Ishikawa (cell line): ENCODE data around the gene PNPLA6.
A peak's percentile ranks its signal among the peaks of the same experiment; 100 is the strongest.

Experiments used
- CEBPB ChIP-seq: IDR thresholded peaks from 2 replicates; pipeline ENCODE4 v1.6.1; 2012
- CREB1 ChIP-seq: IDR thresholded peaks from 2 replicates; pipeline ENCODE4 v1.6.1; 2012; ENCODE audit warnings: low read depth
- EGR1 ChIP-seq: IDR thresholded peaks from 2 replicates; pipeline ENCODE4 v1.6.1; 2012
- EP300 ChIP-seq: IDR thresholded peaks from 2 replicates; pipeline ENCODE4 v1.6.1; 2012; ENCODE audit warnings: borderline replicate concordance
- FOXM1 ChIP-seq: IDR thresholded peaks from 2 replicates; pipeline ENCODE4 v1.6.1; 2012; ENCODE audit warnings: low read depth, borderline replicate concordance
- NFIC ChIP-seq: IDR thresholded peaks from 2 replicates; pipeline ENCODE4 v1.6.1; 2012
- RAD21 ChIP-seq: IDR thresholded peaks from 2 replicates; pipeline ENCODE4 v1.6.1; 2012; ENCODE audit warnings: low read depth
- REST ChIP-seq: IDR thresholded peaks from 2 replicates; pipeline ENCODE4 v1.6.1; 2012; ENCODE audit warnings: low read depth, mild to moderate bottlenecking
- TAF1 ChIP-seq: IDR thresholded peaks from 2 replicates; pipeline ENCODE4 v1.6.1; 2012; ENCODE audit warnings: low read depth, mild to moderate bottlenecking
- TCF12 ChIP-seq: IDR thresholded peaks from 2 replicates; pipeline ENCODE4 v1.6.1; 2012; ENCODE audit warnings: low read depth
- TEAD4 ChIP-seq: IDR thresholded peaks from 2 replicates; pipeline ENCODE4 v1.6.1; 2012
- USF1 ChIP-seq: IDR thresholded peaks from 2 replicates; pipeline ENCODE4 v1.6.1; 2012
- YY1 ChIP-seq: IDR thresholded peaks from 2 replicates; pipeline ENCODE4 v1.6.1; 2012; ENCODE audit warnings: low read depth
- ZBTB7A ChIP-seq: IDR thresholded peaks from 2 replicates; pipeline ENCODE4 v1.6.1; 2012; ENCODE audit warnings: low read depth
- TF ChIP-seq, protein P1 (sequence below): IDR thresholded peaks from 2 replicates; pipeline ENCODE4 v1.6.1; 2012

The PNPLA6 gene

GRCh38 chr19:7520131-7521051, 15.1 kb upstream of the PNPLA6 start:
- TF ChIP-seq ZBTB7A (no peak), RAD21 (no peak), CREB1 (no peak), TAF1 (no peak), YY1 (no peak), FOXM1 (no peak), NFIC (no peak), EP300 (no peak), TEAD4 (no peak)

- TF ChIP-seq TEAD4, result no peak
- TF ChIP-seq YY1, result no peak
- no peak for TF ChIP-seq TCF12
- TF ChIP-seq, protein P1, sequence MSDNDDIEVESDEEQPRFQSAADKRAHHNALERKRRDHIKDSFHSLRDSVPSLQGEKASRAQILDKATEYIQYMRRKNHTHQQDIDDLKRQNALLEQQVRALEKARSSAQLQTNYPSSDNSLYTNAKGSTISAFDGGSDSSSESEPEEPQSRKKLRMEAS, result no peak
- no peak for TF ChIP-seq REST
- no peak for TF ChIP-seq USF1
- TF ChIP-seq RAD21, result no peak
- TF ChIP-seq CEBPB, result no peak
- TF ChIP-seq CREB1, result no peak
- TF ChIP-seq ZBTB7A, result no peak
- no peak for TF ChIP-seq EGR1
- no peak for TF ChIP-seq EP300
- no peak for TF ChIP-seq FOXM1
- TF ChIP-seq NFIC, result no peak
- no peak for TF ChIP-seq TAF1
Observed at GRCh38 chr19:7521551-7522071, 13.9 kb upstream of the PNPLA6 start.

DNA sequence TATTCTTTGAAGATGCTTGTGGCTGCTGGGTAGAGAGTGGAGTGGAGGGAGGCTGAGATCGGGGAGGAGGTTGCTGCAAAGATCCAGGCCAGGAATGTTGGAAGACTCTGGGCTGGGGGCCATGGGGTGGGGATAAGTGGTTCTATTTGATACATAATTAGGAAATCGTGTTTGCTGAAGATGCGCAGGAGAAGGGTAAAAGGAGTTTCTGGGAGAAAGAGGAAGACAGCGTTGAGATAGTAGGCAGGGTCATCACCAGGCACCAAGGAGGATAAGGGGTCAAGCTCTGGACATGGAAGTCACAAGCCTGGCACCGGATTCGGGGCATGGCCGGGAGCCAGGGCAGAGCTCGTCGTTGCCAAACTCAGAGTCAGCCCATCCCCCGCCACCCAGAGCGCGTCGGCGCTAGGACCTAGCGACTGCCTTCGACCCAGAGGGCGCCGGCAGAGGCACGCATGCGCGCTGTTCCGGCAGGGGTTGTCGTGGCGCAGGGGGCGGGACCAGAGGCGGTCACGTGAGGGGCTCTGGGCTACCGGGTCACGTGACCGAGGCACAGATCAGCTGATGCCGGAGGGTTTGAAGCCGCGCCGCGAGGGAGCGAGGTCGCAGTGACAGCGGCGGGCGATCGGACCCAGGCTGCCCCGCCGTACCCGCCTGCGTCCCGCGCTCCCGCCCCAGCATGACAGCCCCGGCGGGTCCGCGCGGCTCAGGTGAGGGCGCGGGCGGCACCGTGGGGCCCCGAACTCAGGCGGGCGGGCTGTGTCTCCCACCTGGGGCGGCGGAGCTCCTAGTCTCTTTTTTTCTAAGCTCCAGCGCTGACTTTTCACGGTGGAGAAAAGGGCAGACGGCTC, 13.2 kb upstream of the PNPLA6 start, which contains the start of gene MCOLN1:
MCOLN1 (plus strand) TSS at position 553 of the 851 bp plus-strand sequence; CDS start at position 680, 127 bp downstream.
- TF ChIP-seq ZBTB7A, result no peak
- TF ChIP-seq FOXM1, result no peak
- TF ChIP-seq TCF12, result peak; percentile 54; the same call in 1 of the 2 replicates
- TF ChIP-seq TEAD4, result no peak
- TF ChIP-seq CREB1, result no peak
- TF ChIP-seq USF1, result peak; percentile 100
- no peak; the same call in 1 of the 2 replicates for TF ChIP-seq CEBPB
- TF ChIP-seq YY1, result peak; percentile 47; the same call in 1 of the 2 replicates
- no peak for TF ChIP-seq REST
- TF ChIP-seq RAD21, result no peak; the same call in 1 of the 2 replicates
- TF ChIP-seq EP300, result peak; percentile 52
- TF ChIP-seq TAF1, result peak; percentile 22; the same call in 1 of the 2 replicates
- TF ChIP-seq, protein P1, result peak; percentile 86
- no peak for TF ChIP-seq EGR1
- peak; percentile 72 for TF ChIP-seq NFIC

- TF ChIP-seq CEBPB, result 0 out of 2 replicates have a peak, but pooled peaks have one; percentile 37
- TF ChIP-seq NFIC, result no peak
Observed at GRCh38 chr19:7522923-7523667, 12.4 kb upstream of the PNPLA6 start.
